BLaER1 treated with 17β-estradiol and CSF1 and Interleukin-3, amounts not matched to agents 10 nM and 100 nM (cell line): Measurements from ENCODE around the gene RMC1.
A peak's percentile ranks its signal among the peaks of the same experiment; 100 is the strongest.

Experiments
- H3K27ac ChIP-seq, 11 experiments: shearing (Covaris generic); formaldehyde crosslinking; 2 replicates each; pipeline ENCODE4 v1.8.1; 2022
- H3K27me3 ChIP-seq, 11 experiments: shearing (Covaris generic); formaldehyde crosslinking; 2 replicates each; pipeline ENCODE4 v1.8.1; 2022
- H3K36me3 ChIP-seq, 11 experiments: shearing (Covaris generic); formaldehyde crosslinking; 2 replicates each; pipeline ENCODE4 v1.8.1; 2022
- H3K4me1 ChIP-seq, 10 experiments: shearing (Covaris generic); formaldehyde crosslinking; 2 replicates each; pipeline ENCODE4 v1.8.1; 2022
- H3K4me2 ChIP-seq, 11 experiments: shearing (Covaris generic); formaldehyde crosslinking; 2 replicates each; pipeline ENCODE4 v1.8.1; 2022
- H3K4me3 ChIP-seq, 10 experiments: shearing (Covaris generic); formaldehyde crosslinking; 2 replicates each; pipeline ENCODE4 v1.8.1; 2022
- H3K9ac ChIP-seq, 11 experiments: shearing (Covaris generic); formaldehyde crosslinking; 2 replicates each; pipeline ENCODE4 v1.8.1; 2022
- H3K9me3 ChIP-seq, 11 experiments: shearing (Covaris generic); formaldehyde crosslinking; replicated peaks in 1 of 11; 2 replicates each; pipeline ENCODE4 v1.8.1; 2022
- H4K20me1 ChIP-seq, 11 experiments: shearing (Covaris generic); formaldehyde crosslinking; 2 replicates each; pipeline ENCODE4 v1.8.1; 2022
- Cebpa-rat ChIP-seq, 11 experiments: shearing (Covaris generic); IDR thresholded peaks; 2 replicates each; pipeline ENCODE4 v1.8.1; 2022

The RMC1 gene

GRCh38 chr18:23503038-23503962 lies at the start of gene RMC1:
Gene RMC1, plus strand, starts transcription at chr18:23503511. Its CDS starts 108 bp downstream, at chr18:23503619.
- H3K9ac ChIP-seq = peak within 1 kb of the TSS; percentile 88 to 96 (median 91)
- H3K36me3 ChIP-seq = peaks cover 23 to 40% (median 26%) of the 10 kb centered on the region in 11 experiments
- no peaks in the 10 kb centered on the region for H3K27me3 ChIP-seq
- no peak for TF ChIP-seq Cebpa-rat (IDR thresholded peaks at IDR 0.05)
- no peaks in the 10 kb centered on the region for H3K9me3 ChIP-seq
- H3K4me1 ChIP-seq = peaks cover 39 to 57% (median 46%) of the 10 kb centered on the region in 10 experiments
- H4K20me1 ChIP-seq = peaks cover 14 to 49% (median 31%) of the 10 kb centered on the region in 11 experiments; a peak in 18 of 22 replicates
- H3K4me2 ChIP-seq = peak within 1 kb of the TSS; percentile 84 to 97 (median 93)
- H3K27ac ChIP-seq = peak within 1 kb of the TSS; percentile 68 to 91 (median 89)
- H3K4me3 ChIP-seq = peak within 1 kb of the TSS; percentile 81 to 98 (median 92)

- peaks cover 12 to 40% (median 31%) of the 10 kb centered on the region in 11 experiments; a peak in 21 of 22 replicates for H3K36me3 ChIP-seq
- no peak for TF ChIP-seq Cebpa-rat (IDR thresholded peaks at IDR 0.05)
- peaks cover 18 to 54% (median 47%) of the 10 kb centered on the region in 11 experiments for H4K20me1 ChIP-seq
- peak overlapping the region; percentile 88 to 95 (median 92) for H3K9ac ChIP-seq
- peaks cover 36 to 66% (median 50%) of the 10 kb centered on the region in 10 experiments for H3K4me1 ChIP-seq
- H3K4me3 ChIP-seq = peak overlapping the region; percentile 85 to 99 (median 93)
- H3K9me3 ChIP-seq = peaks cover 0 to 4% (median 0%) of the 10 kb centered on the region in 11 experiments; a peak in 1 of 22 replicates
- H3K4me2 ChIP-seq = peak overlapping the region; percentile 64 to 97 (median 88)
- peak overlapping the region; percentile 83 to 92 (median 86) for H3K27ac ChIP-seq
- H3K27me3 ChIP-seq = no peaks in the 10 kb centered on the region
Observed at GRCh38 chr18:23453680-23454058, 49.6 kb upstream of the RMC1 start.

- peaks cover 49 to 85% (median 79%) of the 10 kb centered on the region in 11 experiments for H4K20me1 ChIP-seq
- no peak overlapping the region for H3K9ac ChIP-seq
- peaks cover 36 to 70% (median 61%) of the 10 kb centered on the region in 11 experiments for H3K36me3 ChIP-seq
- no peaks in the 10 kb centered on the region for H3K27me3 ChIP-seq
- peak overlapping the region; percentile 6 to 97 (median 48); a peak in 14 of 22 replicates for H3K4me2 ChIP-seq
- H3K9me3 ChIP-seq = 0 out of 22 replicates have a peak, but pooled peaks cover 0 to 4% (median 0%) of the 10 kb centered on the region in 11 experiments
- TF ChIP-seq Cebpa-rat (IDR thresholded peaks at IDR 0.05) = no peak
- 0 out of 22 replicates have a peak overlapping the region, but pooled peaks of 1 of the 11 experiments have one; percentile 24 for H3K27ac ChIP-seq
- H3K4me3 ChIP-seq = no peak overlapping the region
- H3K4me1 ChIP-seq = peaks cover 47 to 82% (median 61%) of the 10 kb centered on the region in 10 experiments
Observed at GRCh38 chr18:23456835-23457234, 46.5 kb upstream of the RMC1 start.

DNA sequence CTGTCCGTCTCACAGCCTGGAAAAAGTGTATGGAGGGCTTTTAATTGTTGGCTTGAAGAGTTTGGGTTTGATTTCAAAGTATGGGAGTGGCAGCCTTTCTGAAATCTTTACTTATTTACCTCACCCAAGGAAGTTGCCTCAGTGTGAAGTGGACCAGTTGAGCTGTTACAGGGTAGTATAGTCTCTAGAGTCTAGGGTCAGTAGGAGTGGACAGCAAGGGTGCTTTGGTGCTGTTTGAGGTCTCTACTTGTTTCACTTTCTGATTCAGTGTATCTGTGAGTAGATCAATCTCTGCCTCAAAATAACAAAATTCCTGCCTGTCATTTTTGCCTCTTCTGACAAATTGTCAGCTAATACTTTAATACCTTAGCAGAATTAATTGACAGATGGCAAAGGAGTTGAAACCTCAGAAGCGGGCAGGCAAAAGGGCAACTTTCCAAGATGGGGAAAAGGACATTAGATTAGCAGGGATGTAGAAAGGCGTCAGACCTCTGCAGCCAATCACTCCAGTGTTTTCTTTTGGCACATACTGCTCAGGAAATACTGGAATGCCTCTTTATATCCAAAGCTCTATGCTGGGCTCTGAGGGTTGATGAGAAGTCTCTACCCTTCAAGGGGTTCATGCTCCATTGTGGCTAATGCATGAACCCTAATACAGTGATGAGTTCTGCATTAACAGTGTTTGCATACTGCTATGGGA lies 44.3 kb upstream of the RMC1 start:
- H3K36me3 ChIP-seq = peaks cover 57 to 91% (median 81%) of the 10 kb centered on the region in 11 experiments
- H3K9ac ChIP-seq = no peak overlapping the region
- no peak overlapping the region for H3K4me3 ChIP-seq
- no peak for TF ChIP-seq Cebpa-rat (IDR thresholded peaks at IDR 0.05)
- H4K20me1 ChIP-seq = peaks cover 58 to 100% (median 93%) of the 10 kb centered on the region in 11 experiments
- H3K9me3 ChIP-seq = 0 out of 22 replicates have a peak, but pooled peaks cover 0 to 4% (median 0%) of the 10 kb centered on the region in 11 experiments
- peaks cover 36 to 75% (median 53%) of the 10 kb centered on the region in 10 experiments for H3K4me1 ChIP-seq
- peak overlapping the region; percentile 31 to 97 (median 67); a peak in 18 of 22 replicates for H3K4me2 ChIP-seq
- no peaks in the 10 kb centered on the region for H3K27me3 ChIP-seq
- peak overlapping the region in 8 of 11 experiments; percentile 3 to 47 (median 24); a peak in 7 of 22 replicates for H3K27ac ChIP-seq

DNA sequence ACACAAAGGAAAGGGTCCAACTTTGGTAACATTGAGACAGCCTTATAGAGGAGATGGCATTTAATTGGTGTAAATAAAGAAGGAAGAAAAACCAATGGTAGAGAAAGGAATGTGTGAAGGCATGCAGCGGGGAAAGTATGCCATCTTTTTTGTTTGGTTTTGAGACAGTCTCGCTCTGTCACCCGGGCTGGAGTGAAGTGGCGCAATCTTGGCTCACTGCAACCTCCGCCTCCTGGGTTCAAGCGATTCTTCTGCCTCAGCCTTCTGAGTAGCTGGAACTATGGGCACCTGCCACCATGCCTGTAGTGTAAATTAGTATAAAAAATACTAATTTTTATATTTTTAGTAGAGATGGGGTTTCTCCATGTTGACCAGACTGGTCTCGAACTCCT lies 43.8 kb upstream of the RMC1 start:
- Histone ChIP-seq H3K27me3 (no peaks in the 10 kb centered on the region), H3K9me3 (0 out of 22 replicates have a peak, but pooled peaks cover 0 to 4% (median 0%) of the 10 kb centered on the region in 11 experiments), H3K4me2 (peak overlapping the region in 10 of 11 experiments; percentile 15 to 97 (median 68); a peak in 14 of 22 replicates), H3K27ac (peak overlapping the region in 2 of 11 experiments; percentile 8 to 44; a peak in 2 of 22 replicates), H3K4me3 (no peak overlapping the region), H3K4me1 (peaks cover 31 to 72% (median 49%) of the 10 kb centered on the region in 10 experiments), H3K9ac (no peak overlapping the region), H4K20me1 (peaks cover 57 to 100% (median 87%) of the 10 kb centered on the region in 11 experiments), H3K36me3 (peaks cover 62 to 96% (median 86%) of the 10 kb centered on the region in 11 experiments)
- no peak for TF ChIP-seq Cebpa-rat (IDR thresholded peaks at IDR 0.05)

GRCh38 chr18:23460285-23461273 lies 42.7 kb upstream of the RMC1 start:
- Histone ChIP-seq H3K4me3 (no peak overlapping the region), H3K36me3 (peaks cover 66 to 99% (median 92%) of the 10 kb centered on the region in 11 experiments), H3K4me1 (peaks cover 24 to 61% (median 39%) of the 10 kb centered on the region in 10 experiments), H3K4me2 (peak overlapping the region in 1 of 11 experiments; percentile 97; a peak in 2 of 22 replicates), H3K27me3 (no peaks in the 10 kb centered on the region), H3K9me3 (0 out of 22 replicates have a peak, but pooled peaks cover 0 to 2% (median 0%) of the 10 kb centered on the region in 11 experiments), H3K9ac (no peak overlapping the region), H3K27ac (no peak overlapping the region), H4K20me1 (peaks cover 54 to 100% (median 77%) of the 10 kb centered on the region in 11 experiments)
- no peak for TF ChIP-seq Cebpa-rat (IDR thresholded peaks at IDR 0.05)

GRCh38 chr18:23462876-23463275 lies 40.4 kb upstream of the RMC1 start:
- Histone ChIP-seq H3K27ac (no peak overlapping the region), H3K27me3 (no peaks in the 10 kb centered on the region), H3K36me3 (peaks cover 79 to 99% (median 96%) of the 10 kb centered on the region in 11 experiments), H3K9ac (no peak overlapping the region), H3K9me3 (no peaks in the 10 kb centered on the region), H3K4me1 (peaks cover 9 to 38% (median 23%) of the 10 kb centered on the region in 10 experiments), H4K20me1 (peaks cover 44 to 100% (median 57%) of the 10 kb centered on the region in 11 experiments), H3K4me3 (no peak overlapping the region), H3K4me2 (no peak overlapping the region)
- 0 out of 22 replicates have a peak, but pooled peaks of 1 of the 11 experiments have one; percentile 10 for TF ChIP-seq Cebpa-rat (IDR thresholded peaks at IDR 0.05)
